Stimulated activated naive CD4-positive, alpha-beta T cell (primary cell): Measurements from ENCODE around the gene MMP25.
"Not testable (repeated sequence)": the region's sequence is repeated elsewhere in the genome, so short reads cannot be mapped to it uniquely, and the experiment has no call there.

Experiments used
- DNase-seq, 6 experiments: peaks; one replicate each; lab custom pipeline; 2025; lab: John Stamatoyannopoulos, UW

The MMP25 gene

DNA sequence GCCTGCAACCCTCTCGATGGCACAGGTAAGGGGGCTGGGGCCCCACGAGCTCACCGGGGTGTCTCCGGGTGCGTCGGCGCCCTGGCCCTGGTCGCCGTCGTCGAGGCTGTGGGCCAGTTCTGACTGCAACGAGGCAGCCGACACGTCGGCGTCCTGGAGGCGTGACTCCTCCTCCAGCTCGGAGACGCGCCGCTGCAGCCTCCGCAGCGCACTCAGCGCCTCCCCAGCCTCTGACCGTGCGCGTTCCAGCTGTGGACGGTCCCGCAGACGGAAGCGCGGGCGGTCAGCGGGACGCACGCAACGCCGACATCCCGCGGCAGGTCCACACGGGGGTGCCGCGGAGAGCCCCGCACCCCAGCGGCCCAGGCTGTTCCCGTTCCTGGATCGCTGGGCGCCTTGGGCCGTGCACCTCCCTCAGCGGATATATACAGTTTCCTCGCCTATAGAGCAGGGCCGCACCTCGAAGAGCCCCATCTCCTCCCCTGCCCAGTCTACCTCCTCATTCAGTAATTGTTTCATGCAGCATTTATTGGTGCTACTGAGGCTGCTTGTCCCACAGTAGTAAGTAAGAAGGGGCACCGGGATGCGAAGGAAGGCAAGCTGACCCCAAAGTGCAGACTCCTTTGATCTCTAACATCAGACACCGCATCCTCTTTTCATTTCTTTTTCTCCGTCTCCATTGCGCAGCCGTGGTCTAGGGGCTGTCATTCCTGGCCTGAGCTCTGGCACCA, 16.7 kb upstream of the MMP25 start:
- DNase-seq = peak in 4 of 6 experiments; percentile 8 to 45 (median 31)

DNA sequence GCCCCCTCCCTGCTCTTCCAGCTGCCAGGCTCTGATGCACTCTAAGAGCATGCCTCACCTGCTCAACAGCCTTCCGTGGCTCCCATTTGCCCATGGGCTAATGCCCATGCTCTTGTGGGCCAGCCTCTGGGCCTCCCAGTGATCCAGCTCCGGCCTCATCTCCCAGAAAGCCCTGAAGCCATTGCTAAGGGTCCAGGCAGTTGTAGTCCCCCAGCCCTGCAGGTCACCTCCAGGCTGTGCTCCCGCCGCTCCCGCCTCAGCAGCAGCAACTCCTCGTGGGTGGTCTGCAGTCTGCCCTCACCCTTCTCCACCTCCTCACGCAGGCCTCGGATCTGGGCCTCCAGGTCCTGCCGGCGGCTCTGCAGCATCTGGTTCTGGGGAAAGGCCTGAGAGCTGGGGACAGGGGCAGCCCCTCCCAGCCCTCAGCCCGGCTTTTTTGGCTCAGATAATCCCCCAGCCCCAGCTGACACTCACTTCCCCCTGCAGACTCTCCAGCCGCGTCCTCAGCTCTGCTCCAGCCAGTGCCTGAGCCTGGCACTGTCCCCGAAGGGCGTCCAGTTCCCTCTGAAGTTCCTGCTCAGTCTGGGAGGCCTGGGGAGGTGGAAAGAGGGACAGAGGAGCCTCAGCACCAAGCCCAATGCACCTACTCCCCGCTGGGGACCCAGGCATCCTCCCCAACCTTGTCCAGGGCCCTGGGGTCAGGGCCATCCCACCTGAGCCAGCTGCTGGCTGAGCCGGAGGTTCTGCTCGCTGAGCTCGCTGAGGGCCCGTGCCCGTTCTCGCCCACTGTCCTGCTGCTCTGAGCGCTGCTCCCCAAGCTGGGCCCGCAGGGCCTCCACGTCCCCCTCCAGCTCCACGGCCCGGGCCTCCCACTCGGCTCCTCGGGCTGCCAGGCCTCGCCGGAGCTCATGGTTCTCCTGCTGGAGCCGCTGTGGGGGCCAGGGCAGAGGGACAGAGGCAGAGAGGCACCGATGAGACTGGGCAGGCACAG, 15.8 kb upstream of the MMP25 start:
- DNase-seq = no peak

DNA sequence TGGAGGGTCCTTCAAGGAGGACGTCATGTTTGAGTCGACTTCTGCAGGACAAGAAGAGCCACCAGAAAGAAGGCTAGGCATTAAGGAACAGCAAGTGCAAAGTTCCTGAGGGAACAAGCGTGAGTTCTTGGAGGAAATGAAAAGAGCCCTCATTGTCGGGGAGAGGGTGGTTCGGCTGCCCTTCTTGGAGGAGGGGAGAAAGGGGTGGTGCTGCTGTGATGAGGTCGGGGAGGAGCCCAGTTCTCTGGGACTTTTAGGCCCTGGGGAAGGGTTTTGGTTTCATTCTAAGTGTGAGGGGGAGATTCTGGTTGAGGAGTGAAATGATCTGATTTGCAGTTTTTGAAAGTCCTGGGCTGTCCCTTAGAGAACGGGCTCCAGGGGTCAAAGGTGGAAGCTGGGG, 13.7 kb upstream of the MMP25 start:
- no peak for DNase-seq

DNA sequence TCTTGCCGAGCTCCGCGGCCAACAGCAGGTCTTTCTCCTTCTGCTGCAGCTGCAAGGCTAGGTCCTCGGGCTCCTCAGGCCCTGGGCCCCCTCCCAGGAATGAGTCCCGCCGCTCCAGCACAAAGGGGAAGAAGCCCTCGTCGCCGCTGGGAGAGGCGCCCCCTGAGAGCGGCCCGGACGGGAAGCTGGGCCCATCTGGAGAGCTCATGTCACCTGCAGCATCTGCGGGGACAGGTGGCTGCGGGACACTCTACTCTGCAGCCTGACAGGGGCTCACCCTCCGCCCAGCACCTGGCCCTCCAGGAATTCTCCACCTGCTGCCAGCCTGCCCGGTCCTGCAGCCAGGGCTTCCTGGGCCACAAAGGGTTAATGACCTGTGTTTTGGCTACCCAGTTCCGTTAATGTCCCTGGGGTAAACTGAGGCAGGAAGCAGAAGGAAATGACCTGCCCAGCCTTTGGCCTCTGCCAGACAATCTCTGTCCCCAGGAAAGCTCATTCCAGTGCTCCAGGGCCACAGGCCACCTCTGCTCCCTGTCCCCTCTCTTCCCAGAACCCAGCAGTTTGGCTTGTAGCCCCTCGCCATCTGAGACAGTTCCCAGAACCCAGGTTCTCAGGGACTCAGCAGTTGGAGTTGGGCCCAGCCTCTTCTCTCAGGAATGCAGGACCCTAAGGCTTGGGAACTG, 10.9 kb upstream of the MMP25 start:
- no peak for DNase-seq

DNA sequence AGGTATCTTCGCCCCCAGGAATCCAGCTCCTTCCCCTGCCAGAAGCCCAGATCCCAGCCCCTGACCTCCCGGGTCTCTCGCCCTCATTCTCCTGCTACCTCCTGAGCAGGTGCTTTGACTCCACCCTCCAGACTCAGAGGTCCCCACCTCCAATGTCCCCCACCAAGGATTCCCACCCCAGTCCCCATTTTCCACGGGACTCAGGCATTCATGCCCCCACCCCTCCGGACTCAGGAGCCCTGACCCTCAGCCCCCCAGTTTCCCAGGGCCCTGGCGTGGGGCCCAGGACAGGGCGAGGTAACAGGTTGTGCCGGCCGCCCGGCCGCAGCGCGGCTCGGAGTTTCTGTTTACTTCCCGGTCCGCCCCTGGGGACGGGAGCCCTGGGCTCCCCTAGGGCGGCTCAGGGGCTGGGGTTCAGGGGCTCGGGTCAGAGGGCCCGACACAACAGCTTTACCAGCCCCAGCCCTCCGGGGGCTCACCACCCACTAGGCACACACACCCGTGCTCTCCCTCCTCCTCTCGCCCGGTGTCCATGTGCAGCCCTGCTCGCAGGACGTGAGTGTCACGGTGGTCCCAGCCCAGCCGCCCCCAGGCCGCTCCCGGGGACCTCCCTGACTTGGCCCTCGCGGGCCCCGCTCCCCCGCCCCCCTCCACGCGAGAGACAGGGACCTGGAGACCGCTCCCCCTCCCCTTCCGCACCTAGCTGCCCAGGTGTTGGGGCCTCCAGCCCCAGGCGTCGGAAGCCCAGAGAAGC, 10.2 kb upstream of the MMP25 start:
- no peak for DNase-seq

DNA sequence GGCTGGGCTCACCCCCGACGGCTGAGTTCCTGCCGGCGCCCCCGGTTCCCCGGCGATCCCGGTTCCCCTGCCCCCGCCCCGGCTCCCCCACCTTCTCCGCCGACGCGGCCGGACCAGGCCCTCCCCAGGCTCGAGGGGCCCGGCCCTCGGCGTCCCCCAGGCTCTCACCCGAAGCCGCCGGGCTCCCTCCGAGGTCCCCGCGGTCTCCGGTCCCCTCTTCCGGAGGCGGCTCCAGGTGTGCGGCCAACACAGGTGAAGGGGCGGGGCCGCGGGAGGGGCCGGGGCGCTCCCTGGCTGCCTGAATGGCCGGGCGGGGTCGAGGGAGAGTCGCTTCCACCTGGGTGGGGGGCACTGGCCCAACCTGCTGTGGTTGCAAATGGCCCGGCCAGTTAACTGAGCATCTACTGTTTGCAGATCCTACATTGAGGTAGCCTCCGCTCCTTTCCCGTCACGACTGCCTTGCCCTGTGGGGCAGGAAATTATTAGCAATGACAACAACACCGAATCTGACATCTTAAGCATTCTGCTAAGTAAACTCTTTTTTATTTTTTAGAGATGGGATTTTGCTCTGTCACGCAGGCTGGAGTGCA, 9.5 kb upstream of the MMP25 start, which contains the start of gene BICDL2:
BICDL2 (minus strand) TSS at position 219 of the 590 bp plus-strand sequence. CDS start 1,448 bp downstream, outside the sequence.
- DNase-seq = no peak

DNA sequence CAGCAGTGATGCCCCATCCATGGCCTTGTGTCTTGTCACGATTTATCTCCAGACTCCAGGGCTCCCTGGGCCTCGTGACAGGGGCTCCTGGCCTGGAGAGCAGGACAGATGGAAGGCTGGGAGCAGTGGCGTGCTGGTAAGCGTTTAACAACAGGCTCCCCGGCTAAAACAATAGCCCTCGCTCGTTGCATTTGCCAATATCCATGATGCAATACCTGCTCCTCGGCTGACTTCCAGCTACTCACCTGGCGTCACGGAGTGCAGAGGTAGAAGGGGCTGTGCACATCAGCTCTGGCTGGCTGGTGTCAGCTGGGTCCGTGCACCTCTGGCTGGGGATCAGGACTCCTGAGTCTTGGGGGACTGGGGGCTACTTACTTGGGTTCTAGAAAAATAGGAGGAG, 8.1 kb upstream of the MMP25 start:
- DNase-seq = no peak

DNA sequence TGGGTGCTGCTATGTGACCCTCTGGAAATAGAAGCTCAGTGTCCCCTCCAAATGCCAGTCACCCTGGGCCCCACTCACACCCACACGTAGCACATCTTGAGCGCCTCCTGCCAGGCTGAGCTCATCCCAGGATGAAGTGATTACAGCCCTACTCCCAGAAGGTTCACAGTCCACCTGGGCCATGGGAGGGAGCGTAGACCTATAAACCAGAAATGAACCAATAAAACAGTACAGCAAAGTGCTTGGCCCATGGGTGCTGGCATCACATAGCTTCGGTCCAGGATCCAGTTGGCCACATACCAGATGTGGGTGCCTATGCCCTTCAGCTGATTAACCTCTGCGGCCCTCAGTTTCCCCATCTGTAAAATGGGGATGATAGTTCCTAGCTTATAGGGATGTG, 7.5 kb upstream of the MMP25 start:
- no peak for DNase-seq

DNA sequence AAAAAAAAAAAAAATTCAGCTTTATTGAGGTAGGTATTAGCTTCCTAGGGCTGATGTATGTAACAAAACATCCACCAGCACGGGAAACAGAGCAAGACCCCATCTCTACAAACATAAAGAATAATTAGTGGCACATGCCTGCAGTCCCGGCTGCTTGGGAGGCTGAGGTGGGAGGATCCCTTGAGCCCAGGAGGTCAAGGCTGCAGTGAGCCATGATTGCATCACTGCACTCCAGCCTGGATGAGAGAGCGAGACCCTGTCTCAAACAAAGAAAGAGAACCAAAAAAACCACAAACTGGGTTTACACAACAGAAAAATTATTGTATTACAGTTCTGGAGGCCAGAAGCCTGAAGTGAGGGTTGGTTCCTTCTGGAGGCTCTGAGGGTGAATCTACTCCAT, 4.0 kb upstream of the MMP25 start:
- no peak for DNase-seq

DNA sequence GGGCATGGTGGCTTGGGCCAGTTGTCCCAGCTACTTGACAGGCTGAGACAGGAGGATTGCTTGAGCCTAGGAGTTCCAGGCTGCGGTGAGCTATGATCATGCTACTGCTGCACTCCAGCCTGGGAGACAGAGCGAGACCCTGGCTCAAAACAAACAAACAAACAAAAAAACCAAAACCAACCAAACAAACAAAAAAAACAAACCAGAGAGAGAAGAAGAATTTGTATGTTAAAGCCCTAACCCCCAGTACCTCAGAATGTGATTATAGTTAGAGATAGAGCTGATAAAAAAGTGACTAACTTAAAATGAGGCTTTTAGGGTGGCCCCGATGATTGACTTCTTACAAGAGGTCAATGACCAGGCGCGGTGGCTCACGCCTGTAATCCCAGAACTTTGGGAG, 1.7 kb upstream of the MMP25 start:
- DNase-seq = no peak

DNA sequence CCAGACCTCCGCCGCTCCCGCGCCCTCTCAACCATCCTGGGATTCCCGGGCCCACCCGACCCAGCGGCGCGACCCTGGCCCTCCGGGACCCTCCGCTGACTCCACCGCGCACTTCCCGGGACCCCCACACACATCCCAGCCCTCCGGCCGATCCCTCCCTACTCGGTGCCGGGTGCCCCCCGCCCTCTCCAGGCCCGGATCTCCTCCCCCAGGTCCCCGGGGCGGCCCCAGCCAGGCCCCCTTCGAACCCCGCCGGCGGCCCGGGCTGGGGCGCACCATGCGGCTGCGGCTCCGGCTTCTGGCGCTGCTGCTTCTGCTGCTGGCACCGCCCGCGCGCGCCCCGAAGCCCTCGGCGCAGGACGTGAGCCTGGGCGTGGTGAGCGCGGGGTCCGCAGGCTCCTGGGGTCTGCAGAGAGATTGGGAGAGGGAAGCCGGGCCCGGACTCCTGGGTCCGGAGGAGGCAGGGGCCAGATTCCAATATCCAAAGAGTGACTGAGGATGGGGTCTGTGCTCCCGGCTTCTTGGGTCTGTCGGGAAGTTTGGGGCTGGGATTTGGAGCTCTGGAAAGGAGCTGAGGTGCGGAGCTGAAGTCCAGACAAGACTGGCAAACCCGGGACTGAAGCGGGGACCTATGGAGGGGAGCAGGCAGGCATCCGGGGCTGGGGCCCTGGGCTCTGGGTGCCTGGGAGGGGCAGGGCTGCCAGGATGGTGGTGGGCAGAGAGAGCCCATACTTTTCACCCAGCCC, 453 bp downstream of the MMP25 start:
- DNase-seq = peak in 1 of 6 experiments; percentile 12

DNA sequence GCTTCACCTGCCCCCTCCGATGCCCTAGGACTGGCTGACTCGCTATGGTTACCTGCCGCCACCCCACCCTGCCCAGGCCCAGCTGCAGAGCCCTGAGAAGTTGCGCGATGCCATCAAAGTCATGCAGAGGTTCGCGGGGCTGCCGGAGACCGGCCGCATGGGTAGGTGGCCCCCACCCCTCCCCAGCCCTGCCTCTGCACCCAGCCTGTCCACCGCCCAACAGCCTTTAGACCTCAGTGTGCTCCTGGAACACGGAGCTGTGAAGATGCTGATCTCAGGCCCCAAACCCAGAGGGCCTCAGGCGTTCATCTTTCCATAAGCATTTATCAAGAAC, 993 bp downstream of the MMP25 start:
- no peak for DNase-seq

DNA sequence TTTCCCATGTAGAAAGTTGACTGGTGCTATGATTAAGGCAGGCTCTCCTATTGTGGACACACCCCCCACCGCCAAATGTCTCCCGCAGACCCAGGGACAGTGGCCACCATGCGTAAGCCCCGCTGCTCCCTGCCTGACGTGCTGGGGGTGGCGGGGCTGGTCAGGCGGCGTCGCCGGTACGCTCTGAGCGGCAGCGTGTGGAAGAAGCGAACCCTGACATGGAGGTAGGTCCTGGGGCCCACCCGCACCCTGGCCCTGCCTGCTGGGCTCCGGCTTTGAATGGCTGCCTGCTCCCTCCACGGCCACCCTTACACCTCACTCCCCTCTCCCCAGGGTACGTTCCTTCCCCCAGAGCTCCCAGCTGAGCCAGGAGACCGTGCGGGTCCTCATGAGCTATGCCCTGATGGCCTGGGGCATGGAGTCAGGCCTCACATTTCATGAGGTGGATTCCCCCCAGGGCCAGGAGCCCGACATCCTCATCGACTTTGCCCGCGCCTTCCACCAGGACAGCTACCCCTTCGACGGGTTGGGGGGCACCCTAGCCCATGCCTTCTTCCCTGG, 3.6 kb downstream of the MMP25 start:
- DNase-seq = no peak

DNA sequence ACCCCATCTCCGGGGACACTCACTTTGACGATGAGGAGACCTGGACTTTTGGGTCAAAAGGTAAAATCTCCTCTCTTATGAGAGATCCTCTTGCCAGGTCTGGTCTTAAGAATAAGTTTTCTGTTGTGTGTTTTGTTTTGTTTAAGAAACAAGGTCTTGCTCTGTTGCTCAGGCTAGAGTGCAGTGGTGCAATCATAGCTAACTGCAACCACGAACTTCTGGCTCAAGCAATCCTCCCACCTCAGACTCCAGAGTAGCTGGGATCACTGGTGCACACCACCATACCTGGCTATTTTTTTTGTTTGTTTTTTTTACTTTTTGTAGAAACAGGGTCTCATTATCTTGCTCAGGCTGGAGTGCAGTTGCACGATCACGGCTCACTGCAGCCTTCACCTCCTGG, 4.1 kb downstream of the MMP25 start:
- no peak for DNase-seq

DNA sequence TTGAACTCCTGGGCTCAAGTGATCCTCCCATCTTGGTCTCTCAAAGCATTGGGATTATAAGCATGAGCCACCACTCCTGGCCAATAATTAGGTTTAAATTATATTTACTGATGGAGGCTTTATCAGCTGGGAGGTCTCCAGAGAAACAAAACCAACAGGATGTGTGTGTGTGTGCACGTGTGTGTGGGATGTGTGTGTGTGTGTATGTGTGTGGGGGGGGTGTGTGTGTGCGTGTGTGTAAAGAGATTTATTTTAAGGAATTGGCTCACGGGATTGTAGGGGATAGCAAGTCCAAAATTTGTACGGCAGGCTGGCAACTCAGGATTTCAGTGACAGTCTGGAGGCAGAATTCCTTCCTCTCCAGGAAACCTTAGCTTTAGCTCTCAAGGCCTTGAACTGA, 4.6 kb downstream of the MMP25 start:
- no peak for DNase-seq

DNA sequence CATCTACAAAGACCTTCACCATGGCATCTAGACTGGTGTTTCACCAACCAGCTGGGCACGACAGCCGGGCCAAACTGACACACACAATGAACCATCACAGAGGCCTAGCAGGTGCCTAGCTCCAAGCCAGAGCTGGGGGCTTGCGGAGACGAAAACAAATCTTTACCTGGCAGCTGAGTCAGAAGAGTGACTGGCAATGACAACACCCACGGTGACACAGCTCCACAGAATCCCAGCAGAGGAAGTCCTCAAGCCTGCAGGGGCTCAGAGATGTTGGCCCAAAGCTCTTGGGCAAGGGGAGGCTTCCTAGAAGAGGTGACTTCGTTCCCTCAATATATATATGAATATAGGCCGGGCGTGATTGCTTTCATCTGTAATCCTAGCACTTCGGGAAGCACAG, 5.1 kb downstream of the MMP25 start:
- DNase-seq = no peak

DNA sequence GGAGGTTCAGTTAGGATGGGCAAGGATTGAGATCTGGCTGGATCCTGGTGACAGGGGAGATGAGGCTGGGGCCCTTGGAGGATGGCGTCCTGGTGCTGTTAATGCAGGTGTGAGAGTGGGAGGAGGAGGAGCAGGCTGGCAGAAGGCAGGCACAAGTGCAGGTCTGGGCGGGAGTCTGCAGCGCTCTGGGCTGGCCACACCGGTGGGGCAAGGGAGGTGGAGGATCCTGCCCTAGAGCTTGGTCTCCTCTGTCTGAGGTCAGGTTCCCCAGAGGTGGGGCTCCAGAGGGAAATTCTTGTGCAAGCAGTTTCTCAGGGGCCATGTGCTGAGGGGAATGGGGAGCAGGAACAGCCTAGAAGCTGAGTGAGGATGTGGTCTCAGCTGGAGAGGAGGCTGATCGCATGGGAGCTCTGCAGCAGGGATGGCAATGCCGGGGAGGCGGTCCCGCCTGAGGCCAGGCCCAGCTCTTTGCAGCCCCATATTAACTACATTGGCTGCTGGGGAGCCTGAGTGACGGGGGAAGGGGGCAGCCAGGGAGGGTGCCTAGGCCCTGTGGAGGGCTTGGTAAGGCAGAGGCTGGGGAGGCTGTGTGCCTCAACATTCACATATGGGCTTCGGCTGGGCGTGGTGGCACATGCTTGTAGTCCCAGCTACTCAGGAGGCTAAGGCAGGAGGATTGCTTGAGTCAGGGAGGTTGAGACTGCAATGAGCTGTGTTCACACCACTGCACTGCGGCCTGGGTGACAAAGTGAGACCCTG, 6.4 kb downstream of the MMP25 start:
- DNase-seq = not testable (repeated sequence)

DNA sequence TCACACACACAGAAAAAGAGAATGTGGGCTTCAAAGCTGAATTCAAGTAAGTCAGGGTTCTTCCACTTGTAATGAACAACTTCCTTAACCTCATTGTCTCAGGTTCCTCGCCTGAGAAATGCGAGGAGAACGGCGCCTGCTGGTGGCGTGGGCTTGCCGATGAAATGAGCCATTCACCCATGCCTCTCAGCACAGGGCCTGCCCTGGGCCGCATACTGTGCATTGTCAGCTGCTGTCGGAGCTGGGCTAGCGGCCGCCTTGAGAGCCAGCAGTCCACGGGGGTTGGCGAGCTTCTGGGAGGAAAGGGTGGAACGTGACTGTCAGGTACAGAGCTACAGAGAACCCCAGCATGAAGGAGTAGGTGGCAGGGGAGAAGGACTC, 7.0 kb downstream of the MMP25 start:
- DNase-seq = not testable (repeated sequence)

DNA sequence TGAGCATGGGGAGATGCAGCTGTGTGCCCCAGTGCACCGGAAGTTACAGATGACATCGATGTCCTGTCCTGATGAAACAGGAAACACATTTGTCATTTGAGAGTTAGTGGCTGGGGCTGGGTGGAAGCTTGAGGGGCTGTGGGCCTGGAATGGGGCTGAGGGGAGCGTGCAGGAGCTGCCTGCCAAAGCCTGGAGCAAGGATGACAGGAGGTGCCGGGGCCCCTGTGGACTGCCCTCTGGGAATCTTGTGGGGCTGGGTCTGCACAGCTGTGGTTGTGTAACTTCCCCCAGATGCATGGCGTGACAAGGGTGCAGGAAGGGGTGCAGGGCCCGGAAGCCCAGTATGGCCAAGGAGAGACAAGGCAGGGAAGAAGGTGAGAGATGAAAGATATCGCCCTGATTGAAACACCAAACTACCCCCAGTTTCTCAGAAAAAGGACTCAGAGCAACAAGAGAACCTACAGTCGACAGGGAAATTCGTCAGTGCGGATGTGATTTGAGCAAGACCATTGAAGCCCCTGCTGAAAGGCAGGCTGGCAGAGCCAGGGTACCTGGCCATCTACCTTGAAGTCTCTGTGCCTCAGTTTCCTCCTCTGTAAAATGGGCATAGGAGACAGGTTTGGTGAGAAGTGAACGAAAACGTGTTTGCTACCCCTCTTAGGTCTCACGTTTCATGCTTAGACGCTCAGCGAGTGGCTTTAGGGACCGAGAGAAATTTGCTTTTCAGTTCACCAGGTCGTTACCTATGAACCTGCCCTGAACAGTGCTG, 8.8 kb downstream of the MMP25 start:
- DNase-seq = no peak
